Adrenal gland (tissue), 5 donors: ENCODE measurements around the gene SEMA5A.

Source experiments
- CTCF ChIP-seq, 6 experiments: fragments of 450-650 bp in 4 of 6; fragments of 200-600 bp in 2 of 6; sonication (generic) in 1 of 6; IDR thresholded peaks; 1 replicate in 5 of 6; 2 replicates in 1 of 6; pipeline versions ENCODE4 v1.5.1 to v1.8.0; 2016 to 2021; ENCODE audit warnings: antibody characterized with exemption in 6 of 6, mild to moderate bottlenecking in 2 of 6, moderate library complexity in 1 of 6
- POLR2A ChIP-seq, 2 donors: fragments of 450-650 bp; IDR thresholded peaks; one replicate each; pipeline ENCODE4 v1.6.1; 2017; ENCODE audit warnings: antibody characterized with exemption in 2 of 2, mild to moderate bottlenecking in 2 of 2, moderate library complexity in 1 of 2
- donor health status: DM: no; HTN: no; CAD: no.

DNA sequence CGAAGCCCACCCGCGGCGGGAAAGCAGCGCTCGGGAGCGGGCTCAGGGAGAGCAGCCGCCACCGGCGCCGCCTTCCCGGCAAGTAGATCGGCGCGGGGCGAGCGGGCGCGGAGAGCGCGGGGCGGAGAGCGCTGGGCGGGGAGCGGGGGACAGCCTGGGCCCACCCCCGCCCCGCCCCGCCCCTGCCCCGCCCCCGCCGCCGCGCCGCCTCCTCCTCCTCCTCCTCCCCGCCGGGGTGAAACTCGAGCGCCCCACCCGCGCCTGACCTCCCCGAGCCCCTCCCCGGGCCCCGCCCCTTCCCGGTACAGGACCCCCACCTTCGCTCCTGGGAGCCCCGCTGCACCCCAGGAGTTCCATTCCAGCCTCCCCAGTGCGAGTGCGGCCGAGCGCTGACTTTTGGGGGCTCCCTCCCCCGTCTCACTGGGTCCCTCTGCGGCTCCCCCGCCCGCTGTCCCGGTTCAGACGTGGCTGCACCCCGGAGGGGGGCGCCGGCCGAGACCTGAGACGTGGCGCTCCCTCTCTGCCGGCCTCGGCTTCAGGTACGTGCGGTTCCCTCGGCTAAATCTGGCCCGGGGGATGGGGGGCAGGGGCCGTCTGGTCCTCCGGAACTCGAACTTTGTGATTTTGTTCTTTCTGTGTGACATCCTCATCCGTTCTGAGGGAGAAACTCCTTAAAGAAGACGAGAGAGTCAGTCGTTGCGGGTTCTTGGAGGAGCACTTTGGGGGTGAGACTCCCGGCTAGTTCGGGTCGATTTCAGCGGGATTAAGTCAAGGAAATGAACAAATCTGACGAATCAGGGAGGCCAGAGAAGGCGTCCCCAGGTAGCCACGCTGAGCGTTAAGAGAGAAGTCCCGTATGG is at the start of gene SEMA5A:
- TF ChIP-seq CTCF (IDR thresholded peaks at IDR 0.05) (no peak), POLR2A (IDR thresholded peaks at IDR 0.05) (no peak)
